ENCODE results near the gene FTCDNL1. TPM values are rescaled to one million over a fixed set of nuclear protein-coding genes. Genes with fewer than 3 reads are reported as not detected.

The FTCDNL1 gene
- polyA plus RNA-seq, 4 donors, result 0.54 to 5.6 (median 0.85) TPM

DNA sequence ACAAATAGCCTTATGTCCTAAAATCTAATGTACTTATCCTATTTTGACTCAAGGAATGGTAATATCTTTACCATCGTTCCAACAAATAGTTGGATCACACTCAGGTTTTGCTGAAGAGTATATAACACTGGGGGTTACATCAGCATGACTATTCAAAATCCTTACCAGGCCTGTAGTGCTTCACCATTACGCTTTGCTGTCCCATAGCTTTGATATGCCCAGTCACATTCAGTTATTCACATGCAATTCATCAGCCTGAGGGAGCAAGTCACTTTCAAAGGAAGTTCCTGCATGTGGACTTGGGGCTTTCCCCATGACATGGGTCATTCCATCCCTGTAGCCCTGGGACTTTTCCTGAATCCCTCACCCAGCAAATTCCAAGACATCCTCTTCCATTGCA is 39.6 kb downstream of the FTCDNL1 start:
- peaks cover 0 to 3% of the 10 kb centered on the region in 2 donors for H3K9me3 ChIP-seq (ENCODE audit: control insufficient read depth in 2 of 2, insufficient read depth in 1 of 2, low read depth in 1 of 2, low read length in 1 of 2)
- H3K36me3 ChIP-seq (ENCODE audit: control insufficient read depth in 3 of 3, insufficient read depth in 2 of 3, low read depth in 1 of 3, low read length in 3 of 3), result no peaks in the 10 kb centered on the region
- FAIRE-seq, result no peak
- no peaks in the 10 kb centered on the region for H3K27me3 ChIP-seq (ENCODE audit: control insufficient read depth in 3 of 3, insufficient read depth in 3 of 3, low read length in 3 of 3)
- H3K27ac ChIP-seq (ENCODE audit: low read depth in 1 of 3, low read length in 2 of 3), result no peak overlapping the region
- peaks cover 0 to 4% (median 0%) of the 10 kb centered on the region in 3 donors for H3K4me1 ChIP-seq (ENCODE audit: control insufficient read depth in 3 of 3, insufficient read depth in 2 of 3, low read depth in 1 of 3, low read length in 2 of 3)
- WGBS, 3 donors, result 85 to 89% (median 86%) methylated on average over 2 of the region's 2 CpGs
- DNase-seq, result no peak
- H3K4me3 ChIP-seq (ENCODE audit: low read depth in 1 of 3, low read length in 3 of 3), result no peak overlapping the region

DNA sequence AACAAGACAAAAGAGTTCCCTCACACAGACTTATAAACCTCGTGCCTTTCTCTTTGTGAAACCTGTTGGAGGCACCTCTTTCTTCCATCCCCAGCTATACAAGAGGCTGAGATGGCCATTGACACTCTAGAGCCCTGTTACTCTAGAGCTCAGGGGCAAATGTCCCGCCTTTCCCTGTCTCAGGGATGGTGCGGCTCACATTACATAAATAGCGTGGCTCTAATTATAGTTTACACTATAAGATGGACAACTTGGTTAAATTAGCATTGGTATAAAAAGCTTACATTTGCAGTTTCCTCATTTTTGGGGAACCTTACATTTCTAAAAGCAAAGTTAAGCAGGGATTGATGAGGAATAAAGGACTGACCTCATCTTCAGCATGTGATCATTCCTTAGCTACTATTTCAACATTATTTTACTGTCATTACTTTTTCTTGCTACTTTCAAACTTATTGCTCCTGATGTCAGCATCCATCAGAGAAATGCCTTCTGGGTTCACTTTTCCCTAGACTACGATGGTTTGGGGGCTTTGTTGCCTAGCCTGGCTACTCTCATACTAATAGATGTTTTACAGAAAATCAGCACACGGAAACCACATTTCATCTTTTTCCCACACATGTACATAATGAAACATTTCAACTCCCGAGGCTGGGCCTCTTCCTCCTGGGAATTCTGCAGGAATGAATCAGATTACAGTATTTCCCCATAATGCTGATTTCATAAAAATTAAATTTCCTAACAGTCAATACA is 40.4 kb downstream of the FTCDNL1 start:
- Histone ChIP-seq H3K9me3 (ENCODE audit: control insufficient read depth in 2 of 2, insufficient read depth in 1 of 2, low read depth in 1 of 2, low read length in 1 of 2) (peaks cover 0 to 3% of the 10 kb centered on the region in 2 donors), H3K4me3 (ENCODE audit: low read depth in 1 of 3, low read length in 3 of 3) (no peak overlapping the region), H3K27ac (ENCODE audit: low read depth in 1 of 3, low read length in 2 of 3) (no peak overlapping the region), H3K36me3 (ENCODE audit: control insufficient read depth in 3 of 3, insufficient read depth in 2 of 3, low read depth in 1 of 3, low read length in 3 of 3) (no peaks in the 10 kb centered on the region), H3K27me3 (ENCODE audit: control insufficient read depth in 3 of 3, insufficient read depth in 3 of 3, low read length in 3 of 3) (no peaks in the 10 kb centered on the region), H3K4me1 (ENCODE audit: control insufficient read depth in 3 of 3, insufficient read depth in 2 of 3, low read depth in 1 of 3, low read length in 2 of 3) (peaks cover 0 to 4% (median 0%) of the 10 kb centered on the region in 3 donors)
- FAIRE-seq (no peak), DNase-seq (no peak)
- 80 to 87% (median 84%) methylated on average over 7 of the region's 7 CpGs for WGBS, 3 donors

DNA sequence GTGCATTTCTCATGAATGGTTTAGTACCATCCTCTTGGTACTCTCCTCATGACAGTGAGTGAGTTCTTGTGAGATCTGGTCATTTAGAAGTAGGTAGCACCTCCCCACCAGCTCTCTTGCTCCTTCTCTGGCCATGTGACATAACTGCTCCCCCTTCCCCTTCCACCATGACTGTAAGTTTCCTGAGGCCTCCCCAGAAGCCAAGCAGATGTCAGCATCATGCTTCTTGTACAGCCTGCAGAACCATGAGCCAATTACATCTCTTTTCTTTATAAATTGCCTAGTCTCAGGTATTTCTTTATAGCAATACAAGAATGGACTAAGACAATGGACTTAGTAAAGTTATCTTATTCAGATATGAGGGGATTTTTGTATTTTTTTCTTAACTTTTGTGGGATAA is 43.0 kb downstream of the FTCDNL1 start:
- no peaks in the 10 kb centered on the region for H3K36me3 ChIP-seq (ENCODE audit: control insufficient read depth in 3 of 3, insufficient read depth in 2 of 3, low read depth in 1 of 3, low read length in 3 of 3)
- H3K27ac ChIP-seq (ENCODE audit: low read depth in 1 of 3, low read length in 2 of 3), result no peak overlapping the region
- DNase-seq (no peak), FAIRE-seq (no peak)
- H3K9me3 ChIP-seq (ENCODE audit: control insufficient read depth in 2 of 2, insufficient read depth in 1 of 2, low read depth in 1 of 2, low read length in 1 of 2), result peaks cover 0 to 3% of the 10 kb centered on the region in 2 donors
- no peaks in the 10 kb centered on the region for H3K27me3 ChIP-seq (ENCODE audit: control insufficient read depth in 3 of 3, insufficient read depth in 3 of 3, low read length in 3 of 3)
- H3K4me1 ChIP-seq (ENCODE audit: control insufficient read depth in 3 of 3, insufficient read depth in 2 of 3, low read depth in 1 of 3, low read length in 2 of 3), result no peaks in the 10 kb centered on the region
- H3K4me3 ChIP-seq (ENCODE audit: low read depth in 1 of 3, low read length in 3 of 3), result no peak overlapping the region

DNA sequence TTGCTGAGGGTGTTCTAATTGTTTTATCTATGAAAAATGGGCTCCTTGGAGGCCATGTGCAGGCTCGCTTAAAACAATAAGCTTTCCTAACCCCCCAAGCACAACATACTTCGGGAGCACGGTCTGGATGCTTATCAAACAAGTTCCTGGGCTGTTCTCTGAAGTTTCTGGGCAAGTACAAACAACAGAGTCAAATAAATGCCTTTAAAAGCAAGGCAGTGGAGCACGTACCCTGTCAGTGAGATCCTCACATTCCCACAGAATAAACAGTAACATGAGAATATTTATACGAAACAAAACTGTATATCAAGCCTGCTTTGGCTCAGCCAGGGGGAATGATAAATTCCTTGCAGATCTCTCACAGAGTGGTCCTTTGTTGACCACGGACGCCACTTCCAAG is 44.8 kb downstream of the FTCDNL1 start:
- WGBS, 3 donors, result 56 to 80% (median 72%) methylated on average over 7 of the region's 7 CpGs
- no peaks in the 10 kb centered on the region for H3K36me3 ChIP-seq (ENCODE audit: control insufficient read depth in 3 of 3, insufficient read depth in 2 of 3, low read depth in 1 of 3, low read length in 3 of 3)
- H3K9me3 ChIP-seq (ENCODE audit: control insufficient read depth in 2 of 2, insufficient read depth in 1 of 2, low read depth in 1 of 2, low read length in 1 of 2), result peaks cover 0 to 3% of the 10 kb centered on the region in 2 donors
- no peak overlapping the region for H3K27ac ChIP-seq (ENCODE audit: low read depth in 1 of 3, low read length in 2 of 3)
- no peak for FAIRE-seq
- H3K27me3 ChIP-seq (ENCODE audit: control insufficient read depth in 3 of 3, insufficient read depth in 3 of 3, low read length in 3 of 3), result no peaks in the 10 kb centered on the region
- no peaks in the 10 kb centered on the region for H3K4me1 ChIP-seq (ENCODE audit: control insufficient read depth in 3 of 3, insufficient read depth in 2 of 3, low read depth in 1 of 3, low read length in 2 of 3)
- H3K4me3 ChIP-seq (ENCODE audit: low read depth in 1 of 3, low read length in 3 of 3), result no peak overlapping the region
- no peak for DNase-seq

DNA sequence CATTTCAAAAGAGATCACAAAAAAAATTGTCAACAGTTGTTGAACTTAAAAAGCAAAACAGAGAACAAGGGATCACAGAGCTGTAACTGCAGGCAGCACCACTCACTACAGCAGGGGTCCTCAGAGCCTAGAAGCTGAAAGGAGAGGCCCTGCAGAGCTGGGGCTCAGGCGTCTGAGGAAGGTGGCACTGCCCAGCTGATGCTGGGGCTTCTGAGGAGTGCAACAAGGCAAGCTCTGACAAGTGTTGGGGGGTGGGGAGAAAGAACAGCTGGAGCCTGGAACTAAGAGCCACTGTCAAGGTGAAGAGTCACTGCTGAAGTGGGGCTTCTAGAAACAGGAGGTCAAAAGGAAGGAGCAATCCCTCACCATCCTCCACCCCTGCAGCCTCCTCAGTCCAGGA is 46.2 kb downstream of the FTCDNL1 start:
- no peak overlapping the region for H3K4me3 ChIP-seq (ENCODE audit: low read depth in 1 of 3, low read length in 3 of 3)
- peaks cover 0 to 3% of the 10 kb centered on the region in 2 donors for H3K9me3 ChIP-seq (ENCODE audit: control insufficient read depth in 2 of 2, insufficient read depth in 1 of 2, low read depth in 1 of 2, low read length in 1 of 2)
- no peaks in the 10 kb centered on the region for H3K4me1 ChIP-seq (ENCODE audit: control insufficient read depth in 3 of 3, insufficient read depth in 2 of 3, low read depth in 1 of 3, low read length in 2 of 3)
- WGBS, 3 donors, result 35 to 56% (median 50%) methylated on average over 1 of the region's 1 CpG
- no peak for FAIRE-seq
- H3K36me3 ChIP-seq (ENCODE audit: control insufficient read depth in 3 of 3, insufficient read depth in 2 of 3, low read depth in 1 of 3, low read length in 3 of 3), result no peaks in the 10 kb centered on the region
- no peaks in the 10 kb centered on the region for H3K27me3 ChIP-seq (ENCODE audit: control insufficient read depth in 3 of 3, insufficient read depth in 3 of 3, low read length in 3 of 3)
- no peak overlapping the region for H3K27ac ChIP-seq (ENCODE audit: low read depth in 1 of 3, low read length in 2 of 3)
- no peak for DNase-seq

DNA sequence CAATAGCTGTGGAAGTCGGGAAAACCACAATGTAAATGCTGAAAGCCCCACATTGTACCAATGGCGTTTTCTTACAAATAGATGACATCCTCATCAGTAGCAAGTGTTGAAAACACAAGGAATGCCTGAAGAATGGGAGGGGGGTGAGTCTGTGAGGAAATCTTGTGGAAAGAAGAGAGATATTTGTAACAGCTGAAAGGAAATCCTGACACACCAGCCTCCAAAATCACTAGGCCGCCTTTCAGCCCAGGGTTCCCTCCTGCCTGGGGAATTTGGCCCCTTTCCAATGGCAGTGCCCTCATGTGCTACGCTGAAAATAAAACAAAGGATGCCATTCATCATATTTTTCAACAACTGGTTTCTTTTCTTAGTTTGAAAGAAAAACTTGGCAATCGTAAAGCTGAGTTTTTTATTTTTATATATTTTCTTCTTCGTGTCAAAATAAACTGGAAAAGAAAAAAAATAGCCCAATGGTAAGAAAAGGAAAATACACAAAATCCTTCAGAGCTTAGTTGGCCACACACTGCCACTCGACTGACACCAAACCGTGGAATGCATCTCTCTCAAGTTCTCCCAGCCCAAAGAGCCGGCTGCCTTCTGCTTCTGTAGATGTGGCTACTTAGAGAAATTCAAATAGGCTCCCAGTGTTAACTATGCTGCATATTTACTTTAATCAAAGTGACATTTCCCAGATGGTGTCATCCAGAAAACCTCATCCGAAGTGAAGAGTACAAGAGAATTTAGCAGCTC is 52.0 kb downstream of the FTCDNL1 start:
- Histone ChIP-seq H3K27me3 (ENCODE audit: control insufficient read depth in 3 of 3, insufficient read depth in 3 of 3, low read length in 3 of 3) (no peaks in the 10 kb centered on the region), H3K36me3 (ENCODE audit: control insufficient read depth in 3 of 3, insufficient read depth in 2 of 3, low read depth in 1 of 3, low read length in 3 of 3) (no peaks in the 10 kb centered on the region), H3K4me3 (ENCODE audit: low read depth in 1 of 3, low read length in 3 of 3) (no peak overlapping the region), H3K9me3 (ENCODE audit: control insufficient read depth in 2 of 2, insufficient read depth in 1 of 2, low read depth in 1 of 2, low read length in 1 of 2) (no peaks in the 10 kb centered on the region), H3K27ac (ENCODE audit: low read depth in 1 of 3, low read length in 2 of 3) (no peak overlapping the region), H3K4me1 (ENCODE audit: control insufficient read depth in 3 of 3, insufficient read depth in 2 of 3, low read depth in 1 of 3, low read length in 2 of 3) (peaks cover 0 to 4% (median 0%) of the 10 kb centered on the region in 3 donors)
- 46 to 68% (median 66%) methylated on average over 10 of the region's 10 CpGs for WGBS, 3 donors
- DNase-seq (no peak), FAIRE-seq (no peak)

DNA sequence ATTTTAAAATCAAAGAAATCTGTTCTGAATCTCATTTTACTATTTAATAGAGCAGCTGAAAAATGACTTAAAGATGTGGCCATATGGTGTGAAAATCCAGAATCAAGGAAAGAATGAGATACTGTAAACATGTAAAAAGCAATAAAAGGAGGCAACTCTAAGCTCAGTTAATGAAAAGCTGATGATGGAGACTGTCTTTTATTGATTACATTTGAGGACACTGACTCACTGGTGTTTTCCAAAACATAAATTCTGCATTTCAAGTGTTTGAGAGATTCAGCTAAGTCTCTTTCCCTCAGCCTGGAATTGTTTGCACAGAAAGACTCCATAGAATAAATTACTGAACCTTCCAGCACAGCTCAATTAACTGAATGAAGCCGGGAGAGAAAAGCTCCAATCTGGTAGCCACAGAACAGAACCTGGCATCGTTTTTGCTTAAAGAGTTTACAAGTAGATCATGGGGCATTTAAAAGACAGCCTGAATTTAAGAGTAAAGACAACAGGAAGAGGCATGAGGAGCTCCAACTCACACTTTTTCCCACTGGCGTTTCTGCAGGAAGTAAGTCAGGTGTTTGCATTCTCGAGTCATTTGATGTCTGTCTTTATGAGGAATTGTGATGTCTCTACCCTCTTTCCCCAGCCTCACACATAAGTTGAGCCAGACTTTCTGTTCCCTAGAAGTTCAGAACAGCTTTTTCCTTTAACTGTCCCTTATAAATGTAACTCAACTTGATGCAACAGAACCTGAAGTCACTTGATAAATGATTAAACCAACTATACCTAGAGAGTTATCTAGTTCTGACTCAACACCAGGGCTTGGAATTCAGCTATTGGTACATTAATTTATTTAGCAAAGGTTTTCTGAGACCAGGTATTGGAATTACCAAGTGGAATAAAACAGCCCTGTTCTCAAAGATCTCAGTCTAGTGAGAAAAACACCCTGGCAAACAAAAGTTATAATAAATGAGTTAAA is 53.3 kb downstream of the FTCDNL1 start:
- DNase-seq (no peak), FAIRE-seq (no peak)
- no peaks in the 10 kb centered on the region for H3K9me3 ChIP-seq (ENCODE audit: control insufficient read depth in 2 of 2, insufficient read depth in 1 of 2, low read depth in 1 of 2, low read length in 1 of 2)
- no peak overlapping the region for H3K27ac ChIP-seq (ENCODE audit: low read depth in 1 of 3, low read length in 2 of 3)
- peaks cover 0 to 4% (median 0%) of the 10 kb centered on the region in 3 donors for H3K4me1 ChIP-seq (ENCODE audit: control insufficient read depth in 3 of 3, insufficient read depth in 2 of 3, low read depth in 1 of 3, low read length in 2 of 3)
- H3K4me3 ChIP-seq (ENCODE audit: low read depth in 1 of 3, low read length in 3 of 3), result no peak overlapping the region
- H3K27me3 ChIP-seq (ENCODE audit: control insufficient read depth in 3 of 3, insufficient read depth in 3 of 3, low read length in 3 of 3), result no peaks in the 10 kb centered on the region
- no peaks in the 10 kb centered on the region for H3K36me3 ChIP-seq (ENCODE audit: control insufficient read depth in 3 of 3, insufficient read depth in 2 of 3, low read depth in 1 of 3, low read length in 3 of 3)
- 47 to 56% (median 47%) methylated on average over 4 of the region's 4 CpGs for WGBS, 3 donors

DNA sequence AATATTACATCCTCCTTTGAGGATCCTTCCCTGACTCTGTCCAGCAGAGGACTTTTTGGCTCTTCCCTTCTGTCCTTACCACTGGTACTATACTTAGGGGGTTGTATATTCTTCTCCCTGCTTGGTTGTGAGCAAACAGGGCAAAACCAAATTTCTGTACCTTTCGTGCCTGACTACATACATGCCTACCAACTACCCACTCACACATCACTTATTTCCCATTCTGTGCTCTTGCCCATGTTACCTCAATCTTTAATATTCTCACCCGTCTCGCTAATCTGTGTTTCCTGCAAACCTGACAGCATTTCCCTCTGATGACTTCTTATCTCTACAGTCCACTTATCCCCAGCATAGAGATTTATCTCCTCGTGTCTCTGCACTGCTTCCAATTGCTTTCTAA is 58.6 kb downstream of the FTCDNL1 start:
- FAIRE-seq (no peak), DNase-seq (no peak)
- Histone ChIP-seq H3K9me3 (ENCODE audit: control insufficient read depth in 2 of 2, insufficient read depth in 1 of 2, low read depth in 1 of 2, low read length in 1 of 2) (no peaks in the 10 kb centered on the region), H3K4me3 (ENCODE audit: low read depth in 1 of 3, low read length in 3 of 3) (no peak overlapping the region), H3K27me3 (ENCODE audit: control insufficient read depth in 3 of 3, insufficient read depth in 3 of 3, low read length in 3 of 3) (no peaks in the 10 kb centered on the region), H3K4me1 (ENCODE audit: control insufficient read depth in 3 of 3, insufficient read depth in 2 of 3, low read depth in 1 of 3, low read length in 2 of 3) (no peaks in the 10 kb centered on the region), H3K27ac (ENCODE audit: low read depth in 1 of 3, low read length in 2 of 3) (no peak overlapping the region), H3K36me3 (ENCODE audit: control insufficient read depth in 3 of 3, insufficient read depth in 2 of 3, low read depth in 1 of 3, low read length in 3 of 3) (no peaks in the 10 kb centered on the region)
- 43 to 56% (median 52%) methylated on average over 4 of the region's 4 CpGs for WGBS, 3 donors
